GM21529 (cell line): Measurements from ENCODE around the gene PAFAH2.
"Not testable (repeated sequence)": the region's sequence is repeated elsewhere in the genome, so short reads cannot be mapped to it uniquely, and the experiment has no call there.

Source experiments
- ATAC-seq: cut with Tn5 transposase; IDR thresholded peaks from one replicate; pipeline ENCODE4 v1.9.1; 2021; ENCODE audit not compliant: unreplicated experiment

PAFAH2 gene

GRCh38 chr1:25989440-25990234, 8.2 kb downstream of the PAFAH2 start:
- ATAC-seq: no peak

- no peak for ATAC-seq
Measured at GRCh38 chr1:25987951-25988350, 9.9 kb downstream of the PAFAH2 start.

GRCh38 chr1:25986773-25987172, 11.1 kb downstream of the PAFAH2 start:
- ATAC-seq: not testable (repeated sequence)

GRCh38 chr1:25985670-25986069, 12.2 kb downstream of the PAFAH2 start:
- ATAC-seq: no peak

- ATAC-seq: no peak
Measured at GRCh38 chr1:25985171-25985570, 12.7 kb downstream of the PAFAH2 start.

GRCh38 chr1:25979210-25979609, 18.7 kb downstream of the PAFAH2 start:
- ATAC-seq: no peak

GRCh38 chr1:25978403-25978802, 19.5 kb downstream of the PAFAH2 start:
- ATAC-seq: no peak

GRCh38 chr1:25977801-25978200, 20.1 kb downstream of the PAFAH2 start:
- no peak for ATAC-seq

- no peak for ATAC-seq
Measured at GRCh38 chr1:25973610-25974321, 24.1 kb downstream of the PAFAH2 start.

- ATAC-seq: no peak
Measured at GRCh38 chr1:25971811-25972180, 26.1 kb downstream of the PAFAH2 start.

GRCh38 chr1:25971066-25971810, 26.6 kb downstream of the PAFAH2 start:
- ATAC-seq: no peak

GRCh38 chr1:25967308-25967707, 30.6 kb downstream of the PAFAH2 start:
- ATAC-seq: no peak

- ATAC-seq: no peak
Measured at GRCh38 chr1:25959611-25960010, 38.3 kb downstream of the PAFAH2 start.

- no peak for ATAC-seq
Measured at GRCh38 chr1:25958465-25958864, 39.4 kb downstream of the PAFAH2 start.

- ATAC-seq: no peak
Measured at GRCh38 chr1:25955553-25955952, 42.3 kb downstream of the PAFAH2 start.

- no peak for ATAC-seq
Measured at GRCh38 chr1:25954282-25954938, 43.5 kb downstream of the PAFAH2 start.

GRCh38 chr1:25952841-25953401, 44.9 kb downstream of the PAFAH2 start:
- no peak for ATAC-seq

- no peak for ATAC-seq
Measured at GRCh38 chr1:25948641-25949040, 49.2 kb downstream of the PAFAH2 start.

GRCh38 chr1:25947027-25947426, 50.8 kb downstream of the PAFAH2 start:
- ATAC-seq: no peak

GRCh38 chr1:25945761-25946160, 52.1 kb downstream of the PAFAH2 start:
- no peak for ATAC-seq

GRCh38 chr1:25944986-25945385, 52.9 kb downstream of the PAFAH2 start:
- no peak for ATAC-seq
